ENCODE measurements around the gene RAB7B. TPM values are rescaled to one million over a fixed set of nuclear protein-coding genes. Genes with fewer than 3 reads are reported as not detected.
"Not testable (repeated sequence)": the region's sequence is repeated elsewhere in the genome, so short reads cannot be mapped to it uniquely, and the experiment has no call there.

RAB7B gene
- total RNA-seq, 3 donors from 2014 or later (not counting 1 experiment from before 2014, with no cell fraction given), result 0.19 TPM; not detected in 2

DNA sequence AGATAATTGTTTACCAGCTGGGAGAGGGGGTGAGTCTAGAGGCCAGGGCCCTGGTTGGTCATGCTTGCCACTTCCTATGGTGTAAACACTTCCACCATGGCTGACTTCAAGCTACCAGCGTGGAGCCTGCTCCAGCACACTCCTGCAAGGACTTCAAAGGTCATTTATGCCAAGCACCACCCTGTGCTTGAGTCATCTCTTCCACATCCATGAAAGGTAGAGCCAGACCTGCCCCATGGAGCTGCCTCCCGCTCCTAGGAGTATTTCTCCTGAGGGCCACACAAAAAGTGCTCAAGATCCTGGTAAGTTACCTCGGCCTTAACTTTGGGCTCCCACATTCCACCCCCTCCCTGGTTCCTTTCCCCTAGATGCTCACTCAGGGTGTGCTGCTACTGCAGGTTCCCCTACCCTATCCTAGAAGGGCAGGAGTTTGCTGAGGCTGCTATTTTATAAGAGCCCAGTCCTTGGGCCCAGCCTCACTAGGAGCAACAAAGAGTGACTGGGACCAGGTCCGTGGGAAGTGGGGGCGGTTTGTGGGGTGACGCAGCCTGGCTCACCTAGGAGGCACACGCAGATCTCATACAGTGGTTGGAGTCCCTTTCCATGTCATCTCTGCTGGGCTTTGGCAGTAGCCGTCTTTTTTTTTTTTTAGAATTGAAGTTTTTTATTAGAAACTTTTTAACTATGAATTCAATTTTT lies 2.4 kb downstream of the RAB7B start:
- Mint-ChIP-seq H3K27me3 (ENCODE audit: low read depth in 2 of 2) (no peaks in the 10 kb centered on the region), H3K4me1 (peaks cover 0 to 5% of the 10 kb centered on the region in 2 donors), H3K4me3 (no peak overlapping the region), H3K36me3 (no peaks in the 10 kb centered on the region), H3K9me3 (no peaks in the 10 kb centered on the region), H3K27ac (no peak overlapping the region)
- ATAC-seq (no peak), DNase-seq (no peak)
- TF ChIP-seq, protein P1, sequence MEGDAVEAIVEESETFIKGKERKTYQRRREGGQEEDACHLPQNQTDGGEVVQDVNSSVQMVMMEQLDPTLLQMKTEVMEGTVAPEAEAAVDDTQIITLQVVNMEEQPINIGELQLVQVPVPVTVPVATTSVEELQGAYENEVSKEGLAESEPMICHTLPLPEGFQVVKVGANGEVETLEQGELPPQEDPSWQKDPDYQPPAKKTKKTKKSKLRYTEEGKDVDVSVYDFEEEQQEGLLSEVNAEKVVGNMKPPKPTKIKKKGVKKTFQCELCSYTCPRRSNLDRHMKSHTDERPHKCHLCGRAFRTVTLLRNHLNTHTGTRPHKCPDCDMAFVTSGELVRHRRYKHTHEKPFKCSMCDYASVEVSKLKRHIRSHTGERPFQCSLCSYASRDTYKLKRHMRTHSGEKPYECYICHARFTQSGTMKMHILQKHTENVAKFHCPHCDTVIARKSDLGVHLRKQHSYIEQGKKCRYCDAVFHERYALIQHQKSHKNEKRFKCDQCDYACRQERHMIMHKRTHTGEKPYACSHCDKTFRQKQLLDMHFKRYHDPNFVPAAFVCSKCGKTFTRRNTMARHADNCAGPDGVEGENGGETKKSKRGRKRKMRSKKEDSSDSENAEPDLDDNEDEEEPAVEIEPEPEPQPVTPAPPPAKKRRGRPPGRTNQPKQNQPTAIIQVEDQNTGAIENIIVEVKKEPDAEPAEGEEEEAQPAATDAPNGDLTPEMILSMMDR (IDR thresholded peaks at IDR 0.05), result no peak
- Histone ChIP-seq H3K36me3 (ENCODE audit: control insufficient read depth, insufficient read depth, low read length) (no peaks in the 10 kb centered on the region), H3K4me1 (ENCODE audit: control insufficient read depth, insufficient read depth, low read length) (peaks cover 4% of the 10 kb centered on the region), H3K9me3 (ENCODE audit: control insufficient read depth, insufficient read depth, low read length) (no peaks in the 10 kb centered on the region), H3K4me3 (ENCODE audit: low read length) (no peak overlapping the region), H3K27me3 (ENCODE audit: control insufficient read depth, insufficient read depth, low read length) (no peaks in the 10 kb centered on the region), H3K27ac (ENCODE audit: low read length) (no peak overlapping the region)
- WGBS (ENCODE audit: insufficient coverage), result 88% methylated on average over 7 of the region's 8 CpGs
- intact Hi-C loops (cut with micrococcal nuclease), result no loop called here

DNA sequence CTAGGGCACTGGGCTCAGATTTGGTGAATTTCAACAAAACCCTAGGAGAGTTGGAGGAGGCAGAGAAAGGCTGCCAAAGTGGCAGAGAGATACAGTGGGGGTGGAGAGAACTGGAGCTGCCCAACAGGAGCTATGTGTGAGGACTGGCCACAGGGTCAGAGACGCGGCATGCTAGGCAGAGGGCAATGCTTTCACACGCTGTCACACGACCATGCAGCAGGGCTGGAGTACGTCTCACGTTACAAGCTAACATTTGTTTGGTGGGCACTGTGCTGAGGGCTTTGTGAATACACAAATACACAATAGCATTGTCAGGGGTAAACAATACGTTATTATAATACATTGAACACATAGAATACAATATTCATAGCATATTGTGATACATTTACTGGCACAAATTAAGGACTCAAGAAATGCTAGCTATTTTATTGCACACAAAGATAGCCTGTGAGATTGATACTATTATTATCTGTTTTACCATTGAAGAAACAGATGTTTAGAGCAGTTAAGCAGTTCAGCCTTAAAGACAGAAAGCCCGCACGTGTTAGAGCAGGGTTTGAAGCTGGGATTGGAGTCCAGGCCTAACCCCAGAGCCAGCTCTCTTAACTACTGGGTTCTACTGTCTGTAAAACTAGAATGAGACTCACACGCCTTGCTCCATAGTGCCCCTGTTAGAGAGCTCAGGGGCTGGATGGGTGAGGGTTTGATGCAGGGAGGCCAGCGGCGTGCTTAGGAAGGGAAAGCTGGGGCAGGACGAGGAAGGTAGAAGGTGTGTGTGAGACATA lies 4.5 kb downstream of the RAB7B start:
- no peak overlapping the region for H3K27ac Mint-ChIP-seq
- Histone ChIP-seq H3K27ac (ENCODE audit: low read length) (no peak overlapping the region), H3K4me3 (ENCODE audit: low read length) (no peak overlapping the region), H3K4me1 (ENCODE audit: control insufficient read depth, insufficient read depth, low read length) (peaks cover 4% of the 10 kb centered on the region), H3K9me3 (ENCODE audit: control insufficient read depth, insufficient read depth, low read length) (no peaks in the 10 kb centered on the region), H3K36me3 (ENCODE audit: control insufficient read depth, insufficient read depth, low read length) (no peaks in the 10 kb centered on the region), H3K27me3 (ENCODE audit: control insufficient read depth, insufficient read depth, low read length) (no peaks in the 10 kb centered on the region)
- H3K4me3 Mint-ChIP-seq, result no peak overlapping the region
- DNase-seq, result no peak
- intact Hi-C loops (cut with micrococcal nuclease), result no loop called here
- no peak for ATAC-seq
- TF ChIP-seq, protein P1 (IDR thresholded peaks at IDR 0.05), result no peak
- WGBS (ENCODE audit: insufficient coverage), result 91% methylated on average over 12 of the region's 13 CpGs
- H3K9me3 Mint-ChIP-seq, result no peaks in the 10 kb centered on the region
- H3K36me3 Mint-ChIP-seq, result no peaks in the 10 kb centered on the region
- peaks cover 0 to 5% of the 10 kb centered on the region in 2 donors for H3K4me1 Mint-ChIP-seq
- H3K27me3 Mint-ChIP-seq (ENCODE audit: low read depth in 2 of 2), result peaks cover 0 to 3% of the 10 kb centered on the region in 2 donors

DNA sequence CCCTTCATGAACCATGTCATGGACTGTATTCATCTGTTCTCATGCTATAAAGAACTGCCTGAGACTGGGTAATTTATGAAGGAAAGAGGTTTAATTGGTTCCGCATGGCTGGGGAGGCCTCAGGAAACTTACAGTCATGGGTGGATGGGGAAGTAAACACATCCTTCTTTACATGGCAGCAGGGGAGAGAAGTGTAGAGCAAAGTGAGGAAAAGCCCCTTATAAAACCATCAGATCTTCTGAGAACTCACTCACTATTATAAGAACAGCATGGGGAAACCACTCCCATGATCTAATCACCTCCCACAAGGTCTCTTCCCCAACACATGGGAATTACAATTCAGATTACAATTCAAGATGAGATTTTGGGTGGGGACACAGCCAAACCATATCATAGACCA lies 6.6 kb downstream of the RAB7B start:
- H3K4me3 Mint-ChIP-seq; H3K27me3 ChIP-seq (ENCODE audit: control insufficient read depth, insufficient read depth, low read length); H3K4me1 Mint-ChIP-seq; H3K27ac Mint-ChIP-seq; H3K9me3 Mint-ChIP-seq; ATAC-seq; H3K27ac ChIP-seq (ENCODE audit: low read length); intact Hi-C loops (cut with micrococcal nuclease); H3K36me3 Mint-ChIP-seq; H3K4me1 ChIP-seq (ENCODE audit: control insufficient read depth, insufficient read depth, low read length); H3K27me3 Mint-ChIP-seq (ENCODE audit: low read depth in 2 of 2); DNase-seq; H3K36me3 ChIP-seq (ENCODE audit: control insufficient read depth, insufficient read depth, low read length); H3K9me3 ChIP-seq (ENCODE audit: control insufficient read depth, insufficient read depth, low read length); H3K4me3 ChIP-seq (ENCODE audit: low read length): not testable (repeated sequence)
- 100% methylated on average over 1 of the region's 1 CpG for WGBS (ENCODE audit: insufficient coverage)

DNA sequence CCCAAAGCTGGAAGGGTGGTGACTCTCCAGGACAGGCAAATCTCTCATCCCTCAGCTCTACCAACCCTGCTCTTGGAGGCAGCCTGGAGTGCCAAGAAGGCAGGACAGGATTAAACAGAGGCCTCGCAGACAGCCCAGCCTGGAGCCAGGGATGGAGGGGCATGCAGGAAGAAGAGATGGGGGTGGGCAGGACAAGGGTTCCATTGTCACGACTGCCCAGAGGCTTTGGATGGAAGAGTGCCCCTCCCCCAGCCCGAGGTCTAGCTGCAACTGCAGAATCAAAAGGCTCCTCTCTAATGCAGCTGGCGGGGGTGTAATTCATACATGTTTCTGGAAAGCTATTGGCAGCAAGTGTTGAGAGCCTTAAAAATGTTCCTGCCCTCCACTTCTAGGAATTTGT lies 8.8 kb downstream of the RAB7B start:
- H3K9me3 ChIP-seq (ENCODE audit: control insufficient read depth, insufficient read depth, low read length), result no peaks in the 10 kb centered on the region
- no peak overlapping the region for H3K4me3 Mint-ChIP-seq
- H3K4me1 ChIP-seq (ENCODE audit: control insufficient read depth, insufficient read depth, low read length), result no peaks in the 10 kb centered on the region
- no peaks in the 10 kb centered on the region for H3K9me3 Mint-ChIP-seq
- TF ChIP-seq, protein P1 (IDR thresholded peaks at IDR 0.05), result no peak
- peaks cover 0 to 5% of the 10 kb centered on the region in 2 donors for H3K4me1 Mint-ChIP-seq
- H3K4me3 ChIP-seq (ENCODE audit: low read length), result no peak overlapping the region
- 87% methylated on average over 4 of the region's 4 CpGs for WGBS (ENCODE audit: insufficient coverage)
- no peaks in the 10 kb centered on the region for H3K36me3 Mint-ChIP-seq
- ATAC-seq (no peak), DNase-seq (no peak)
- H3K27ac Mint-ChIP-seq, result no peak overlapping the region
- H3K36me3 ChIP-seq (ENCODE audit: control insufficient read depth, insufficient read depth, low read length), result no peaks in the 10 kb centered on the region
- intact Hi-C loops (cut with micrococcal nuclease), result no loop called here
- no peak overlapping the region for H3K27ac ChIP-seq (ENCODE audit: low read length)
- H3K27me3 Mint-ChIP-seq (ENCODE audit: low read depth in 2 of 2), result peaks cover 18 to 20% of the 10 kb centered on the region in 2 donors
- no peaks in the 10 kb centered on the region for H3K27me3 ChIP-seq (ENCODE audit: control insufficient read depth, insufficient read depth, low read length)

Measured in natural killer cell (primary cell).